A549 treated with DMSO at 1 μM for 4 hours (cell line): ENCODE measurements around the gene SLC9A7. TPM values are rescaled to one million over a fixed set of nuclear protein-coding genes. Genes with fewer than 3 reads are reported as not detected.

Source experiments
- total RNA-seq: library from RNA; stranded (reverse); fragments of 200-300 nt; extraction: Qiagen RNA extraction; gene quantifications from 5 replicates; pipeline ENCODE4 v1.2.3, GENCODE V29; 2022; ENCODE audit warnings: low read depth

SLC9A7 gene
- total RNA-seq, result 13.5 to 15.6 TPM (median 15.5 TPM) in 5 replicates

DNA sequence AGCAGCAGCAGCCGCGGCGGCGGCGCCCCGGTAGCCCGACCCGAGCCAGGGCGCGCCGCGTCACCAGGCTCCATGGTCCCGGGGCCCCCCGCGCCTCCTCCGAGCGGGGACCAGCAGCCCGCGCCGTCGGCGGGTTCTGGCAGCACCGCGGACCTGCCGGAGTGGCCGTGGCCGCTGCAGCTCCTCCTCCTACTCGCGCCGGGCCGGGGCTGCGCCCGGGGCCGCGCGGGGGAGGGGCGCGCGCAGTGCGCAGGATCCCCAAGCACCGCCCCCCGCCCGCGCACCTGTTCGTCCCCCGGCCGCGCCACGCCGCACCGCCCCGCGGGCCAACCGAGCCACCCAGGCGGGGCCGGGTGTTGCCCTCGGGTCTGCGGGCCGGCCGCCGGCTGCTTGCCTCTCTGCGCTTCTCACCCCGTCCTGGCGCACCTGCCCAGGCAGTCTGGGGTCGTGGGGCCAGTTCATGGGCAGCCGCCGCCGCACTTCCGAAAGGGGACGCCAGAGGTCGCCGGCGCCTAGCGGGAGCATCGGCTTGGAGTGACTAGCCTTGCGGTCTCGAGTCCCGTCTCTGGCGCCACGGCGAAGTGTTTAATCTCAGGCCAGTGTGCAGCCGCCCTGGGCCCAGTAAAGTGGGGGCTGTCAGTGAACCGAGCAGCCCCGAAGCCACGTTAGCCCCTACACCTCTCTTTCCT lies at the start of gene SLC9A7:
Gene SLC9A7, minus strand, starts transcription at position 163 of the 689 bp plus-strand sequence. Its CDS starts 89 bp downstream, at position 74.

DNA sequence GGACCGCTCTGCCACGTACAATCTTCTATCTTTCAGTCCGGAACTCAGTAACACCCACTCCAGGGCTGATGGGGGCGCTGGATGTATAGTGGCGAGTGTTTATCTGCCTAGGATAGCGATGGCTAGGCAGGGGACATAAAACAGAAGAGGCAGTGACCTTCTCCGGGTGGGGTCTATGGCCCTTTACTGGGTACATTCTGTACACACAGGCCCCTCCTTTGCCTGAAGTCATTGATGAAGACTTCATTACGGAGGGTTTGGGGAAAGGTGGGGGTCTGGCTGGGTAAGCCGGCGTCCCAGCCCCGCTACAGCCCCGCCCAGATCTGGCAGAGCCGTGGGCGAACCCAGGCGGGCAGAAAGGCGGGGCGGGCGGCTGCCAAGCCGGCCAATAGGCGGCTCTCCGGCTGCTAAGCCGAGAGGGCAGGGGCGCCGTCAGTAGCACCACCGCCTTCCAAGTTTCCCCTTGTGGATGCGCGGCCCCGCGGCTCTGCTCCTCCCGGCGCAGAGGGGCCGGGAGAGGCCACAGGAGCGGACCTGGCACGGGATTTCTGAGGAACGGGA lies 185.5 kb downstream of the SLC9A7 start, which contains the start of gene CHST7:
Gene CHST7, plus strand, starts transcription at position 435 of the 561 bp plus-strand sequence. CDS start 167 bp downstream, outside the sequence.

Other genes starting within 250 kb of the SLC9A7 start
- gene ZNF674, start 213.7 kb downstream of the SLC9A7 start, total RNA-seq, result 2.5 to 4.5 TPM (median 3.7 TPM) in 5 replicates
- 11.7 to 18.5 TPM (median 16.7 TPM) in 5 replicates for gene CHST7, start 185.4 kb downstream of the SLC9A7 start, total RNA-seq
- 9.7 to 13.8 TPM (median 12.6 TPM) in 5 replicates for gene RP2, start 77.9 kb upstream of the SLC9A7 start, total RNA-seq
- 11.5 to 16.3 TPM (median 15.0 TPM) in 5 replicates for gene JADE3, start 153.3 kb upstream of the SLC9A7 start, total RNA-seq